HG03159 (cell line): ENCODE measurements around the gene SAMD8.

Source experiments
- ATAC-seq: cut with Tn5 transposase; IDR thresholded peaks from one replicate; pipeline ENCODE4 v1.9.1; 2021; ENCODE audit warnings: mild to moderate bottlenecking, moderate library complexity; ENCODE audit not compliant: unreplicated experiment

The SAMD8 gene

DNA sequence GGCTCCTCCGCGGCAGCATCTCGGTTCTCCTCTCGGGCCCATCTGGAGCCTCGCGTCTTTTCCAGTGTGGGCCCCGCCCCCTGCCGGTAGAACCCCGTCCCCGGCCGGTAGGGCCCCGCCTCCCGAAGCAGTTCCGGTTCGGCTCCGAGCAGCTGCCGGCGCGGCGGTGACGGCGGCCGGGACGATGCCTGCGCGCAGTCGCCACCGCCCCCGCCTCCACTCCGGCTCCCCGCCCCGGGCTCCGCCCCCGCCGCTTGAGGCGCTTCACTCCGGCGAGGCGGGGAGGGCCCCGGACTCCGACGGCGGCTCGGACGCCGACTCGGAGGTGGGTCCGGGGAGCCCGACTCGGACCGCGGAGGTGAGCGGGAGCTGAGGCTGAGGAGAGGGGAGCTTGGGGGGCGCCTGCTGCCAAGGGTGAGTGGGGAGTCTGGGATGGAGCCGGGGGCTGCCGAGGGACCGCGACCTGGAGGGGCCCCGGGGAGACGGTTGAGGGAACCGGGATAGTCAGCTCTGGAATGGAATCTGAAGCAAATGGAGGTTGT, at the start of gene SAMD8:
Gene SAMD8, plus strand, starts transcription at position 292 of the 542 bp plus-strand sequence. CDS start 38,873 bp downstream, outside the sequence.
- peak; percentile 69 for ATAC-seq

DNA sequence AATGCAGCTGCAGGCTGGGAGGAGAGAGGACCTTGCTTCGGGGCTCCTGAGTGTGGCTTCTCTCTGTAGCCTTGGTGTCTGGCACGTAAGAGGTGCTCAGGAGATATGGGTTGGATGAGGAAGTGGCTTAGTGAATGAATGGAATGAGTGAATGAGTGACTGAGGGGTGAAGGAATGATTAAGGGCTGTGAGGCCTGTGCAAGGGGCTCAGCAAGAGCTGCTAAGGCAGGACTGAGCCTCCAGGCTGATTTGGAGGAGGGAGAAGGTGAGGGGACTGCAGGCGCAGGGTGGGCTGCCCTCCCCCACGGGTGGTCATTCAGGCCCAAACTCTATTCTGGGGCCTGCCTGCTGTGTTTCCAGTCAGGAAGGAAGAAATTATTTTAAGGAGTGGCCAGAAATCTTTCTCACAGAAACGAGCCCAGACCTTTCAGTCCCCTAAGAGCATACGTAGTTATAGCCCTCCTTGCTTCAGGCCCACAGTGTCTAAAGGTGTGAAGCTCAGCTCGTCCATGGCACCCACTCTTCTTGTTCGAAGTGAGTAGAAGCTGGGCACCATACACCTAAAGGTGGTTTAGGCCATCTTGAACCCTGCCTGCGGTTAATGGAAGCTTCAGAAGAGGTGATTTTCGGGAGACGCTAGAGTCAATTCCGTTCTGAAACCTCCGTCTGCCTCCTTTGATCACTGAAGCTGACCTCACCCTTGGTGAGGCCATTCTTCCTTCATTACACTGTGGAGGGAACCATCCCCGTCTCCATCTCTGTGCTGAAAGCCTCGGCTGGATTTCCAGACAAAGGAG, 49.5 kb upstream of the SAMD8 start:
- ATAC-seq = no peak

DNA sequence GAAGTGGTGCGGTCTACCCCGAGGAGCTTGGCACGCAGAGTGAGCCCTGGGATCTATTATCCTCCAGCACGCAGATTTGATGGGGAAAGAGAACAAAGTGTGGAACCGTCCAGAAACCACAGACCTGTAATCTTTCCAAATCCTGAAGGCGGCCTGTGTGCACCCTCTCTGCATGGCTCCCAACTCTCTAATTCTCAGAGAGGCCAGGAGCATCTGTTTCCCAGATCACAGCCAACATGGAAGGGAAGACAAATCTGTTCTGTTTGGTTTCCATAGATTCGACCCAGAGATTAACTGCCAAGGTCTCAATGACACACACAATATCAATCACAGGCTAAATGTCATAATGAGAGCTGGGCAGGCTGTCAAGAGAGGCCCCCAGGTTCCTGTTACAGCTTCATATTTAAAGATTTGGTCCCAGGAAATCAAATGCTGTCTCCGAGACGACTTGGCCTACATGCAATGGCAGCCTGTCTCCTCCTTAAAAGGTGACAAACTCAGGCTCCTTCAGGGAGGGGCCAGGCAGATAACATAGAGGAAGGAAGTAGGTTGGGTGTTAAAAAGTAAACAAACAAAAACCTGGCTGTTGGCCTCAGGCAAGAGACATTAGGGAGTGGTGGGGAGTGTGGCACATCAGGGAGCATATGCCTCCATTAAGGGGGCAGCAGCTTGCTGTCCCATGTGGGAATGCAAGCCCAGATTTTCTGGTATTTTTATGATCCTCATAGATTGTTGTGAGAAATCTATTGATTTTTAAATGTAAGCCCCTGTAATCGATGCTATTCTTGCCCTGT, 48.8 kb upstream of the SAMD8 start:
- ATAC-seq = no peak

GRCh38 chr10:75063461-75064230, 47.8 kb upstream of the SAMD8 start:
- ATAC-seq = no peak

GRCh38 chr10:75065076-75065475, 46.4 kb upstream of the SAMD8 start:
- ATAC-seq = no peak

DNA sequence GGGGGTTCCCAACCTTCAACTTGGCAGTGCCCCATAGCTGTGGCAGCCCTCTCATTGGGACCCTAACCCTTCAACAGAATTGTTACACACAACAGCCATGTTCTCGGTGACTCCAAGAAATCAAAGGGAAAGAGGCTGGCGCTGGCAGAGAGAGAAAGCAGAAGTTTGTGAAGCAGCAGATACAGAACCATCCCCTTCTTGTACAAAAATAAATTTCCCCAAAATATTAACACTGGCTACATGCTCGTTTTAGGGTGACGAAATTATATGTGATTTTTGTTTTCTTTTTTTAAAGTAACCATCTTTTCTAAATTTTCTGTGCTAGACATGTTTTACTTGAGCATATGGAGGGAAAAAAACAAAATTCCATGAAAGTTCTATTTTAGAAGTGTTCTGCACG, 45.2 kb upstream of the SAMD8 start:
- ATAC-seq = no peak

- no peak for ATAC-seq
These were observed 44.2 kb upstream of the SAMD8 start for GRCh38 chr10:75067272-75067671.

DNA sequence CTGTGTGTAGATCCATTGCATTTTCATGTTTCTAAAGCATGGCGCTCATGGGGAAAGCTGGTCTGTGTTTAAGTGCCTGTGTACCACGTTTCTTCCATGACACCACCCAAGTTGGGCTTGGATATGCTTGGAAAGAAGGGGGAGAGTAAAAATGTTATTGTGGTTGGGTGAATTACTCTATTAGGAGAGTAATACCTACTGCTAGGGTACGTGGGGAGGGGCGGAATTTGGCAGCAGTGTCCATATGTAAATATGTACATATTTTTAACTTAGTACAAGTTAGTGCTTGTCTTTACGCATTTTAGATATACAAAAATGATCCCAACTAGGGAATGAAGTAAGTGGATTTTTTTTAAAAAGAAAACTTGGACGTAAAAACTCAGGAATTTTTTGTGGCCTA, 42.9 kb upstream of the SAMD8 start:
- ATAC-seq = no peak

DNA sequence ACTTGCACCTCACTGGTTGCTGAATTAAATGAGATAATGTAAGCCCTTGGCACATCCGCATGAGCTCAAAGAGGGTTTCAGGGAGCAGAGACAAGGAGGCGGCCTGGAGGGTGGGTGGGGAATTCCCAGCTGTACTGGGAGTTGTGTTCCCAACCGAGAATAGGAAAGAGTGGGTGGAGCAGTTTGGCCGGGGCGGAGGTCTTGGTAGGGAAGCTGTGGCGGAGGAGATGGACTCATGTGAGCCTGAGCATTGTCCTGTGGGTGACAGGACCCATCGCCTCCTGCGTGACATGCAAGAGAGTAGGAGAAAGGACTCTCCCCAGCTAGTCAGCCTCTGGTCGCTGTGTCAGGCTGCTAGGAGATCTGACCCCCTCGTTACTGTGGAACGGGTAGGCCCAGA, 41.0 kb upstream of the SAMD8 start:
- ATAC-seq = no peak

DNA sequence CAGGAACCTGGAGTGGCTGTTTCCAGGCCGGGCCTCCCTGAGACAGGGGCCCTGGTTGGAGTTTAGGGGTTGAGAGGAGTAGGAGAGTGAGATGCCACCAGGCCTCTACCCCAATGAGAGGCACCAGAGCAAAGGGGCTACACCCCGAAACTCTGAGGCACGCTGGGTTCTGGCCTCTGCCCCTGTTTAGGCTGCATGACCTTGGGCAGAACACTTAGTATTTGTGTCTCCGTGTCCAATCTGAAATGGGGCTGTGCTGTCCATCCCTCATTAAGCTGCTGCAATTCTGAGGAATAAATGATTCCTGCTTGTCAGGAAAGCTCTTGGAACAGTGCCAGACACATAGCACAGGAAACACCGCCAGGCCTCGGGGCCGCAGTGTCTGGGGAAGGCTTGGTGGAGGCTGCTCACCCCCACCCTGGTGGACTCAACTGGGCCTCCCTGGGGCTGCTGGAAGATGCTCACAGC, 40.5 kb upstream of the SAMD8 start:
- ATAC-seq = no peak

- no peak for ATAC-seq
These were observed 39.7 kb upstream of the SAMD8 start for GRCh38 chr10:75071756-75072155.

- no peak for ATAC-seq
These were observed 38.7 kb upstream of the SAMD8 start for GRCh38 chr10:75072727-75073126.

GRCh38 chr10:75073442-75073841, 38.0 kb upstream of the SAMD8 start:
- no peak for ATAC-seq

DNA sequence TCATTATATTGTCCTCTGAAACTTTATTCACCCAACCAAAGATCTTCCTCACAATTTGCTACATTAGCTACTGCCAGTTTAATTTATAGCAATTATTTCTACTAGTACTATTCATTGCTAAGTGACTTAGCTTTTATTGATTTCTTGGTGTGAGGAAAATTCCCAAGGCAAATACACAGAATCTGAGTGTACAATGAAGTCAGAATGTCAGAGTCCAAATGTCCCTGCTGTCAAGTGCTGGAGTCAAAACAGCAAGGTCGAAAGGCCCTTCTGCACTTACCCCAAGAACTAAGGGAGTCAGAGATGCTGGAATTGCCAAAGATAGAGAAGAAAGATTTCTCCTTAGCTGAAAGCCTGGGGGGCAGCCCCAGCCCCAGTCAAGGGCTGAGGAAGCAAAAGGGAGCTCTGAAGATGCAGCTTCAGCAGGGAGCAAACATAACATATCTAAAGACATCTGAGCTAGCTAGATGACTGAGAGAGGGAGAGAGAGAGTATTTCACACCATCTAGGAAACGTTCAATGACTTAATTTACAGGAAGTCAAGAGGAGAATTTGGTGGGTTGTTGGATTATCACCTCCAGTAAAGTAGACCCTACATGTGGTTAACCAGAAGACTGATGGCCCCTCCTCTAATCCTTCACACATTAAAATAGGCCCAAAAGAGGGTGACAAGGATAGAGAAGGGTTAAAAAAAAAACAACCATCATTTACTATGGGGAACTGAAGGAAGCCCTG, 36.6 kb upstream of the SAMD8 start:
- ATAC-seq = no peak

DNA sequence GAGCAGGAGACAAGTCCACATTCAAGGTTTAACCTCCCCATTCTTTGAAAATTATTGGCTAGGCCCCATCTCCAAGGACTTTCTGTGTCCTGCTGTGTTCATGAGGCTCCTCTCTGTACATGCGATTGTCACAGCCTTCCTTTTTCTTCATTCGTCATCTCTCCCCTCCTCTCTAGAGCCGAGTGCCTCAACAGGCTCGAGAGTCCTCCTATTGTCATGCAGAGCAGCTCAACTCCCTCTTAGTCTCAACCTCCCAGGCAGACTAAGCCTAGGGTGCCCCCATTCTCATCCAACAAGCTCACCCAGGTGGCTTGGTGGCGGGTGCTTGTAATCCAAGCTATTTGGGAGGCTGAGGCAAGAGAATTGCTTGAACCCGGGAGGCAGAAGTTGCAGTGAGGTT, 35.1 kb upstream of the SAMD8 start:
- no peak for ATAC-seq

DNA sequence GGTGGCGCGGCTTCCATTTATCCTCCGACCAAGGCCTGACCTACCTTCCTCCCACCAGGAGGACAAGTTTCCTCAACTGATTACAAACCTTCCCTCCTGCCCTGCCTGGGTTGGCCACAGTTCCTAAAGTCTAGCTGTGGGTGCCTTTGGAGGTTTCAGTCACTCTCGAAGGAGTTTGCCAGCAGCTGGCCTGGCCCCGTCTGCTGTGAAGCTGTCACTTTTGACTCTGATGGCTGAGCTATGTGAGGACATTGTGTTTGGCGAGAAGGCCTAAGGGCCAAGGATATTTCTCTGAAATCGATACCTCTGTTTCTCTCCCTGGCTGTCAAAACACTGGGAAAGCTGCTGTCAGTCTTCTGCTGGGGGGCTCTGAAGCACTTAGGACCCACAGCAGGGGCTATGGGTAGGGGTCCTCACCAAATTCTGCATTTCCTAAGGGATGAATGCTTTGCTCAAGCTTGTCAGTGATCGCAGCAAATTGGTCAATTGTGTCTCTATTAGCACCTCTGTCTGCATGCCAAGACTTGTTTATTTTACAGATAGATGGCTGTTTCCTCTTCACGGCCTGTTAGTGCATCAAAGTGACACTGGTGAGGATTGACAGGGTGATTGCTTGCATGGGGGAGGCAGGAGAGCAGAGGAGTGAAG, 31.9 kb upstream of the SAMD8 start:
- ATAC-seq = no peak

DNA sequence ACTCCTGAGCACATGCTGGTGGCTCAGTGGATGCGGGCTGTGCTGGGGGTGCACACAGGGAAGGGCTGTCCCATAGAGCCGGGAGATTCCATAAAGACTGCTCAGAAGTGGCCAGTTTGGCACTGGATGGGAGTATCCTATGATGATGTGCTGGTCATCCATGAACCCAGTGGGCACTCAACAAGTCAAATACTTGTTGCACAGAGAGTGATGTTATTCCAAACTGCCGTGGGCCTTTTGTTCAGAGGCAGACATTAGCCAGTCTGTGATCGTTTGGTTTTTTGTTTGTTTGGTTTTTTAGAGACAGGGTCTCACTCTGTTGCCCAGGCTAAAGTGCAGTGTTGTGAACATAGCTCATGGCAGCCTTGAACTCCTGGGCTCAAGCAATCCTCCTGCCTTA, 30.9 kb upstream of the SAMD8 start:
- no peak for ATAC-seq

DNA sequence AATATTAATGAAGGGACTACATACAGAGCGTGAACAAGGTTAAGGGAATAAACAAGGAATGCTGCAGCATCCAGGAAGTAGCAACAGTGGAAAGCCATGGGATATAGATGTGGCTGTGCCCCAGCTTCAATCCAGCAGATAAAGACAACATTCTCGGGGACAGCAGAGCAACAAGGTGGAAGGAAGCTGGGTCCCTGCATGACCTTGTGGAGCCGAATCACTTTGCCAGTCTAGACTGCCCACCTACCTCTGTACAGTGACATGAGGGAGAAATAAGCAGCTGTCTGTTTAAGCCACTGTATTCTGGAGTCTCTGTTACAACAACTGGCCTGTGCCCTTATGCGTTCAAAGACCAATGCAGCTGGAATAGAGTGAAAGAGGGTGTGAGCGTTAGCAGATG, 30.1 kb upstream of the SAMD8 start:
- no peak for ATAC-seq

- no peak for ATAC-seq
These were observed 27.3 kb upstream of the SAMD8 start for GRCh38 chr10:75083972-75084833.
